GM12875 (cell line): ENCODE results near the gene KRTAP3-1.

Source experiments
- H3K4me3 ChIP-seq: one replicate; pipeline ENCODE4 v1.5.1; 2011; ENCODE audit warnings: low read depth, low read length, control low read depth
- CTCF ChIP-seq: IDR thresholded peaks from 2 replicates; pipeline ENCODE4 v1.5.1; 2011; ENCODE audit warnings: low read depth, mild to moderate bottlenecking, control low read depth, inconsistent platforms, low read length, moderate library complexity, borderline replicate concordance; ENCODE audit not compliant: insufficient read depth

The KRTAP3-1 gene

DNA sequence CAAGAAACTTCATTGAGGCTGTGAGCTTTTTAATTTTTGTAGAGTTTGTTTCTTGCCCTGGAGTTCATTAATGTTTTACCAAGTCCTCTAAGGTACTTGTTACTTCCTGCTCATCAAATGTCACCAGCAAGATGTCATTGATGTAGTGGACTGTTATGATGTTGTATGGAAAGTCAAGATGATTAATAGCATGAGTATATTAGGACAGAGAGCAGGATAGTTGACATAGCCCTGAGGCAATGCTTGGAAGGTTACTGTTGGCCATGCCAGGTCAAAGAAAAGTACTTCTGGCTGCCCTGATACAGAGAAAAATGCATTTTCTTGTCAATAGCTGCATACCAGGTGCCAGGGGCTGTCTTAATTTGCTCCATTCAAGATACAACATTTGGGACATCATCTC lies 11.4 kb upstream of the KRTAP3-1 start:
- H3K4me3 ChIP-seq: no peak overlapping the region
- TF ChIP-seq CTCF: no peak

DNA sequence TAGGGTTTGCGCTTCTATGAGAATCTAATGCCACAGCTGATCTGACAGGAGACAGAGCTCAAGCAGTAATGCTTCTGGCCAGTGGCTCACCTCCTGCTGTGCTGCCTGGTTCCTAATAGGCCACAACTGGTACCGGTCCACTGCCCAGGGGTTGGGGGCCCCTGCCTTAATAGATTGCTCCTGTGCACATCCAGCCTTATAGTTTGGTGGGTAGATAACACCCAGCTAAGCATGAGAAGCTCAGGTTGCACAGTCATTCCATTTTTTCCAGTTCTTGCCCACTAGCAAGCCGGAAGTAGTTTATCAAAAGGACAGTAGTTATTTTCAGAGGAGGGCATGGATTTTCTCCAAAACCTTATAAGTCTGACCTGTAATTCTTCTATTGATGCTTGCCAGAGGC lies 10.5 kb upstream of the KRTAP3-1 start:
- no peak for TF ChIP-seq CTCF
- no peak overlapping the region for H3K4me3 ChIP-seq

GRCh38 chr17:41018541-41018940 lies 9.6 kb upstream of the KRTAP3-1 start:
- TF ChIP-seq CTCF: no peak
- no peak overlapping the region for H3K4me3 ChIP-seq

DNA sequence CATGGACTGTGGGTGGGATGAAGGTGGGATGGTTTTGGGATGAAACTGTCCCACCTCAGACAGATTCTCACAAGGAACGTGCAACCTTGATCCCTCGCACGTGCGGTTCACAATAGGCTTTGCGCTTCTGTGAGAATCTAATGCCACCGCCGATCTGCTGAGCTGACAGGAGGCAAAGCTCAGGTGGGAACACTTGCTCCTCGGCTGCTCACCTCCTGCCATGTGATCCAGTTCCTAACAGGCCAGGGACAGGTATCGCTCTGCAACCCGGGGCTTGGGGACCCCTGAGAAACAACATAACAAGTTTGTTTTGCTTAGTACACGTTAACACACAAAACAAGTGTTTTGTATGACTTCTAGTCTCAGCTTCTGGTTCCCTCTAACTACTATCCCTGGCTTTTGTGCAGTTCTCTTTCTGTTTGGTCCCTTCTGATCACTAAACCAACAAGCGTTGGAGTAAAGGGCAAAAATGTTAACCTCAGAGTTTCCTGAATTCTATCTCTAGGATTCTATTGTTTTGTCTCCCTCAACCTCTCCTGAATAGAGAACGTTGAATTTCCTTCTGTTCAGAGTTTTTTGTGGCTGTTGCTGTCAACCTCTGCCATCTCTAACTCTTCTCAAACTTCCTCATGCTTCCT lies 7.8 kb upstream of the KRTAP3-1 start:
- H3K4me3 ChIP-seq: no peak overlapping the region
- no peak for TF ChIP-seq CTCF

DNA sequence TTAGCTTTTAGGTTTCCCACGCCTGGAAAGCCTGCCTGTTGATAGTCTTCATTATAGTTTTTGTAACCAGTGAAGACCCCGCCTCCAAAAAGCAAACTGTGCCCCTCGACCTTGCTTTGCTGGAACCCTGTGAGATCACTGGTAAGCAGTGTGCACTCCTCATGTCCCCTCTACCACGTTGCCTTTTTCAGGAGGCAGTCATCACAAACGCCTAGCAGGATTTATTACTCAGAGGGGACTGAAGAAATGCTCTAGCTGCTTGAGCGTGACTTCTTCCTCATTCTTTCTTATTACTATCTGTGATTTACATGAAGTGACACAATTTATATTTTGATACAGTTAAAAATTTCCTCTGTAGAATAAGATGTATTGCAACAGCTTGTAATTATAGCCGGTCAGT lies 6.5 kb upstream of the KRTAP3-1 start:
- TF ChIP-seq CTCF: no peak
- no peak overlapping the region for H3K4me3 ChIP-seq

- H3K4me3 ChIP-seq: no peak overlapping the region
- TF ChIP-seq CTCF: no peak
These were observed 4.7 kb upstream of the KRTAP3-1 start for GRCh38 chr17:41013606-41014005.

DNA sequence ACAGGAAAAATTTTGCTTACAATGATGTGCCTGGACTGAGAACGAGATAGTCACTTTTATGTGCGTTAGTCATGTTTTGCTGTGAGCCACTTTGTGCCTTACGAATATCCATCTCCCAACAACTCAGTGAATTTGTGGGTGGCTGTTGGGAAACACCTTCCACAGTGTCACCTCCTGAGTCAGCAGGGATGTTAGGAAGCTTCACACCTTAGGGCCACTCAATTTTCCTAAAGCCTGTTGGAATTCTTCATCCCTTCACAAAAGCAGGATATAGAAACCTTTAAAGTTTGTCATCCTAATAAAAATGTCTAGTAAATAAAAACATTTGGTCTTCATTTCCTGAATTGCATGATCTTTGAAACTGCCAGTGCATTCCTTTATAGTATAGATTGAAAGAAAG lies 4.3 kb upstream of the KRTAP3-1 start:
- no peak overlapping the region for H3K4me3 ChIP-seq
- no peak for TF ChIP-seq CTCF
